EL (cell line): ENCODE data around the gene GALNS.
"Not testable (repeated sequence)": the region's sequence is repeated elsewhere in the genome, so short reads cannot be mapped to it uniquely, and the experiment has no call there.

Experiments
- DNase-seq: peaks from one replicate; pipeline ENCODE4 v3.0.0-alpha.2; 2016

Gene GALNS

GRCh38 chr16:88834670-88835069 is 22.1 kb downstream of the GALNS start:
- no peak for DNase-seq

DNA sequence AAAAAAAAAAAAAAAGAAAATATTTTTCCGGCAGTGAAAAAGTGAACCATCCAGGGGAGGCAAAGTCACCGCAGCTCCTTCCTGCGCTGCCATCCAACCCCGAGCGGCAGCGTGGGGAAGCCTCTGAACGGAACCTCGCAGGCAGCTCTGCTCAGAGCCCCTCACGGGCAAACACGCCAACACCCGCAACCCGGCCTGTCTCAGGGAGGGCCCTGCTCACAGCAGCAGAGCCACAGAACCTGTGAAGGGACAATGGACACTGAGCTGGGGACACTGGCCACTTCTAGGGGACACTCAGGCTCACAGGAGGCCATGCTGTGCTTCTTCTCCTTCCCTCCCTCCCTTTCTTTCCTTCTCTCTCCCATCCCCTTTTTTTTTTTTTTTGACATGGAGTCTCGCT is 23.7 kb downstream of the GALNS start:
- DNase-seq, result no peak

DNA sequence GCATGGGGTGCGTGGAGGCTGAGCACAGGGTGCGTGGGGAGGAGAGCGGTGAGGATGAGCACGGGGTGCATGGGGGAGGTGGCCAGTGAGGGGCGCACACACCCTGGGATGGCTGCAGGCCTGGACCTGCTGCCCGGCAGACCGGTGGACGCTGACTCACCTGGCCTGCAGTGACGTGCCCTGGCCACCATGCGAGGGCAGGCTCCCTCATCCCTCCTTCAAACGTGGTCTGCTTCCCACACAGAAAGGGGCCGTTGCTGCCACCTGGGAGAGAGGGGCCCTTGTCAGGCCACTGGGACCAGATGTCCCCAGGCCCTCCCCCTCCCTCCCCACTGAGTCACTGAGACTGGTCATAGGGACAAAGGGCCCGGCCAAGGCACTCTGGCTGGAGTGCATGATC is 24.9 kb downstream of the GALNS start:
- no peak for DNase-seq

DNA sequence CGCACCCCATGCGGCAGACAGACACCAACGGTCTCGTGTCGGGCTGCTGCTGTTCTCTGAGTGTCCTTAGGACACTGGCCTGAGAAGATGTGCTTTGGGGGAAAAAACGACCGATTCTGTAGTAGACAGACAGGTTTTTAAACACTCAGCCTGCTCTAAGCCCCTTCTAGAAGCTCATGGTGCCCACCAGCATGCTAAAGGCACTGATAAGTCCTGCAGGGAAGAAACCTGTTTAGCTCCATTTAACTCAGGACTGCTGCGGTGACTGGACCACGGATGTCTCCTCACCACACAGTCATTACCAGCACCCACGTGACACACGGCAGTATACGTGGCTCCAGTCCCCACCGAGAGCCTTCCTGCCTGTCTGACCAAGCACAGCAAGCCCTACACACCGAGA is 26.0 kb downstream of the GALNS start:
- DNase-seq, result no peak

DNA sequence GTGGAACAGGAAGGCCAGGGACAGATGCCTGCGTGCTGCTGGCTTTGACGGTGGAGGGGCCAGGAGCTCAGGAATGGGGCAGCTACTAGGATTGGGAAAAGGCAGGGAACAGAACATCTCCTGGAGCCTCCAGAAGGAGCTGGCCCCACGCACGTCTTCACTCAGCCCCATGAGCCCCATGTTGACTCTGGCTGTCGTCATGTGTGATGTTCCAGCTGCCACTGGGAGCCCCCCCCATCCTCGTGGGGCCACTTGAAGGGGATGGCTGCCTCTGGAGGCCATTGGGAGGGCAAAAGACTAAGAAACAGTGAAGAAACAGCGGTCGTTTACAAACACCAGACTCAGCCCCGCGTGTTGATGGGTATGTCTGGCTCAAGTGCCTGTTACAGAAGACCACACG is 26.5 kb downstream of the GALNS start:
- DNase-seq, result no peak

- DNase-seq, result no peak
Observed at GRCh38 chr16:88828711-88829110, 28.0 kb downstream of the GALNS start.

DNA sequence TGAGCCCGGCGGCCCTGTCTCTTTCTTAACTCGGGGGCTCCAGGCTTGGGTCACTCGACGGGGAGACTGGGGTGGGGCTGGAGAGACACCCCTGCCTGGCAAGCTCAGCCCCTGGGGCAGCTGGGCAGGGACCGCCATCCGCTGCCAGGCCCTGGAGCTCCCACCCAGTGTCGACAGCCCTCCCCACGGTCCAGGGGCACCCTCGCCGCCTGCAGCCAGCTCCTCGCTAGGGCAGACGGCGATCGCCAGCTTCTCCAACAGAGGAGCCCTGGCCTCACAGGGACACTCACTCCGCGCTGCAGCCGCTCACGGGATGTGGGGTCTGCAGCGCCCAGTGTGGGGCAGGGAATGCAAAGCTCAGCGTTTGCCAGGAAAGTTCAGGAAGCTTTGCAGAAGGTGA is 29.0 kb downstream of the GALNS start:
- DNase-seq, result no peak

DNA sequence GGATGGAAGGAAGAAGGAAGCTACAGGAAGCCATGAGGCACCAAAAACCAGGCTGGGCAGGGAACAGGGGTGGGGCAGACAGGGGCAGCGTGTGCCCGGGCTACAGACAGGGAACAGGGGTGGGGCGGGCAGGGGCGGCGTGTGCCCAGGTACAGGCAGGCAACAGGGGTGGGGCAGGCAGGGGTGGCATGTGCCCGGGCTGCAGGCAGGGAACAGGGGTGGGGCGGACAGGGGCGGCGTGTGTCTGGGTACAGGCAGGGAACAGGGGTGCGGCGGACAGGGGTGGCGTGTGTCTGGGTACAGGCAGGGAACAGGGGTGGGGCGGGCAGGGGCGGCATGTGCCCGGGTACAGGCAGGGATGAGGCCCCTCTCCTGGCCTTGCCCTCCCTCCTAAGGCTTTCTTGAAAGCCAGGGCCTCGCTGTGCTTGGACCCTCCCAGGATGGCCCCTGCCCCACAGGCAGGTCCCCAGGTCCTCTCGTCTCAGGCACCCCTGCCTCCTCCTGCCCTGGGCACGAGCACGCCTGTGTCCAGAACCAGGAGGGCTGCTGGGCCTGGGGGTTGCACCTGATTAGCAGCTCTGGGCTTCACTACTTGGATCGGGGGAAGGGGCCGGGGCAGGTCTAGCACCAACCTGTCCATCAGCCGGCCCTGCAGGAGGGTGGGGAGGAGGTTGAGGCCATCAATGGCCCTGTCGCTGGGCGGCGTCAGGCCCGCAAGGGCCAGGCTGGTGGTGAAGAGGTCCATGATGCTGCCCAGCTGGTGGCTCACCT is 30.5 kb downstream of the GALNS start:
- DNase-seq, result no peak

GRCh38 chr16:88825146-88825545 is 31.6 kb downstream of the GALNS start:
- DNase-seq, result no peak

GRCh38 chr16:88824256-88825077 is 32.3 kb downstream of the GALNS start:
- DNase-seq, result no peak

DNA sequence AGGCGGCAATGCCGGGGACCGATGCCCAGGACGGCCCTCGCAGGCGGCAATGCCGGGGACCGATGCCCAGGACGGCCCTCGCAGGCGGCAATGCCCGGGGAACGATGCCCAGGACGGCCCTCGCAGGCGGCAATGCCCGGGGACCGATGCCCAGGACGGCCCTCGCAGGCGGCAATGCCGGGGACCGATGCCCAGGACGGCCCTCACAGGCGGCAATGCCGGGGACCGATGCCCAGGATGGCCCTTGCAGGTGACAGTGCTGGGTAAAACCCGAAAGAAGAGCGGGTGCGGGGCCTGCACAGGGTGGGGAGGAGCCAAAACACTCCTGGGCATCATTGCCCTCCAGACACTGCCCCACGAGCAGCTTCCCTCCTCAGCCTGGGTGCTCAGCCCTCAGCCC is 33.1 kb downstream of the GALNS start:
- not testable (repeated sequence) for DNase-seq

GRCh38 chr16:88822281-88823040 is 34.3 kb downstream of the GALNS start:
- no peak for DNase-seq

DNA sequence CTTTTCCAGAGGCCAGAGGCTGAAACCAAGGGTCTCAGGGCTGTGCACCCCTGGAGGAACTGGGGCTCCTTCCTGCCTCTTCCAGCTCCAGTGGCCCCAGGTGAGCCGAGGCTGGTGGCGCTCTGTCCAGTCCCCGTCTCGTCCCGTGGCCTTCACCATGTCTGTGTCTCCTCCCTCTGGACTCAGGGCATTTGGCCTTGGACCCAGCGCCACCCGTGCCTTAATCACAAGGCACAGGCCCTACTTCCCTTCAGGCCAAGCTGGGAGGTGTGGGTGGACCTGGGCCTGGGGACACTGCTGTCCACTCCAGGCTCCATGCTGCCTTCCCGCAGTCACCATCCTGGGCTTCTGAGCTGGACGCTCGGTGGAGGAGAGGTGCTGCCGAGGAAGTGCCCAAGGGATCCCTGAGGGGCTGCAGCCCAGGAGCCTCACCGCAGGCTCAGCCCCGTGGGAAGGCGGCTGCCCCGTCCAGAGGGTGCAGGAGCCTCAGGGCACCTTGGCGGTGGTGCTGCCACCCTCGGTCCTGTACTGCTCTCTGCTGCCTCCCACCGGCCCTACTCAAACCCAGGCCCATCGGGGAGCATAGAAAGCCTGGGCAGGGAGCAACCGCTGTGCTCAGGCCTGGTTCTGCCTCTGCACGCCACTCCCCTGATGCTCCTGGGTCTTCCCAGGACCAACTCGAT is 35.4 kb downstream of the GALNS start:
- DNase-seq, result no peak

GRCh38 chr16:88820385-88821025 is 36.2 kb downstream of the GALNS start:
- no peak for DNase-seq

- no peak for DNase-seq
Observed at GRCh38 chr16:88819126-88819525, 37.6 kb downstream of the GALNS start.

DNA sequence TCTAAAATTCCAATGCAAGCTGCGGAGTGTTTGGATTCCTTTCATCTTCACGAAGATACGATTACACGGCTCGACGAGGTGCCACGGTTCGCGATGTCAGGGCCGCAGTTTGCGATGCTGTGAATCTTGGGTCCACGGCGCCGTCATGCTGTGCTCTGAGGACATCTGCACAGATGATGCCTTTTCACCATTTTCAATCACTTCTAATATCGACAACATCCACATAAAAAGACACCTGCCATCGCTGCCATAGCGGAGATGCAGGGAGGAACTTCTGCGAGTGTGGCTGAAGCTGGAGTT is 38.2 kb downstream of the GALNS start:
- DNase-seq, result no peak

DNA sequence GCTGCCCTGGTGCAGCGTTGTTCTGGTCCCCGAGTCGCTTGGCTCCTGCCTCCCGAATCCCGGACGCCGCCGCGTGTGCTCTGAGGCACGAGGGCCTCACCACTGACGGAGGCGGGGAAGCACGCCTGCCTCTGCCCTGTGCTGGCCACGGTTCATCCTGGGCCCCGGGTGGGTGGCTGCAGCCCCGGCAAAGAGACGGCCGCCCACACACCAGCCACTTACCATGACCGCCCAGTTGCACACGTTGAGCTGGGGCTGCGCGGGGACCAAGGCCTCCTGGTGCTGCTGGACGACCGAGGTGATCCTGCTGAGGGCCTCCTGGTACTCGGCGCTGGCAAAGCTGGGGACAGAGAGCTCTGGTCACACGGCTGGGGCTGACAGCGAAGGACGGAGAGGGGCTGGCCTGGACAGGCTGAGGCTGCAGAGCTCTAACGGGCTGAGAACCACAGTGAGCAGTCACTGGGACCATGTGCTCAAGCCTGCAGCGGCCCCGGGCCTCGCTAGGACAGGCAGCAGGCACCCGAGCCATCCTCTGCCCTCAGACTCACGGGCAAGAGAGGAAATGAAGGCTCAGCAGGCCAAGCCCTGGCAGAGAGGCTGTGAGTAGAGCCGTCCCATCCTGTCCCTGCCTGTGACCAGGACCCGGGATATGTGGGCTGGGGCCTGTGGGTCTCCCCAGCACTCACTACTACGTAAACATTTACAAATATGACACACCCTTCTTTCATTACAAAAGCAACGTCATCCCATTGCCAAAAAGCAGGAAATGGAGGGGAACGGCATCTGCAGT is 38.8 kb downstream of the GALNS start:
- no peak for DNase-seq

DNA sequence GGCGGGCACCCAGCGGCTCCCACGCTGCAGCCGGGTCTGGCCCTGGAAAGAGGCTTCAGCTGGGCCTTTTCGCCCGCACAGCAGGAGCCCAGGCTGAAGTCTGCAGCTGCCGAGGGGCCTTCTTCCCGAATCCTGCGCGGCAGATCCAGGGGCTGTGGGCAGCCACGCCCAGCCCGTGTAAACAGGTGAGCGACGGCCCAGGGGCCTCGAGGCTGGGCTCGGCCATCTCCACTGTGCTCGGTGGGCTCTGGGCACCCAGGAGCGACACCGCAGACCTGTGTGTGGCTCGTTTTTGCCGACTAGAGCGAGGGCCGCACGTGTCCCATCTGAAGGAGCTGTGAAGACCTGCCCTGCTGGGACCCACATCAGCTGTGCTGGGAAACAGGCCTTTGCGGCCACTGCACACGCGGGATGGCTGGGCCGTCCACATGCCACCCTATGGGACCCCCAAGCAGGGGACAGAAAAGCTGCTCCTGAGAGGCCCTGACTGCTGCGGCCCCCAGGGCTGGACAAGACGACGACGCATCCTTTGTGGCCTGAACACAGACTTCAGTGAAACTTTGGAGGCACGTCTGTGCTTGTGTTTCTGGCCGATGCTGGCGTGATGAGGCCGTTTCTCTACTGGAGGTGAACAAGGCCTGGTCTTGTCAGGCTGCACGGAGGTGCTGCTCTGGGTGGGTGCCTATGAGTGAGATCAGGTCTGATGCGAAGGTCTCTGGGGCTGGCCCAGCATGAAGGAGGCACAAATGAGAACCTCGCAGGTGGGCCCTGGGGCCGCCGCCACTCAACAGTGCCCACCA is 39.8 kb downstream of the GALNS start:
- no peak for DNase-seq

DNA sequence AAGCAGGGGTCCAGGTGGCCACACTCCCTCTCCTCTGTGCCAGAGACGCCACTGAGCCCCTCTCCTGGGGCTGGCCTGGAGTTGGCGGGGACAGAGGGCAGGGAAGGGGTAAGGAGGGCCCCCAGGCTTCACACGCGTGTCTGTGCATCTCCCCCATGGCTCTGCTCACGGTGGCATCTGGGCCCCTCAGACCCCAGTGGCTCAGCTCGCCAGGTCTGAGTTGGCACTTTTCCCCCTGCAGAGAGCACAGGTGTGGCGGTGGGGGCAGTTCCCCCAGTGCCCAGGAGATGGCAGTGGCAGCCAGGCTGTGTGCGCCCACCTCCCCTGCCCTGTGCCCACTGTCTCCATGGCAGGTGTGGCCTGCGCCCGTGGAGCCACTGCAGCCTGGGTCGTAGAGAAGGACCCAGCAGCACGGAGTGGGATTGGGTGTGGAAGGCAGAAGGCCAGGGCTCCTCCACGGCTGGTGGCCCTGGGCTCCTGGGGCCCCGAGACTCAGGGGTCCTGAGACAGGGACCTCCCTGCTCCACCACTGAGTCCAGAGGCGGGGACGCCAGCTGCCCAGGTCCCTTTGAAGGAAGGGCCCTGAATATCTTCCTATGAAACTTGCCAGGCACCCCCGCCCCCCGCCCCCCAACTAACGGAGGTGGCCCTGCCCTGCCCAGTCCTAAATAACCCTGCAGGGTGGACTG is 40.7 kb downstream of the GALNS start:
- DNase-seq, result no peak

DNA sequence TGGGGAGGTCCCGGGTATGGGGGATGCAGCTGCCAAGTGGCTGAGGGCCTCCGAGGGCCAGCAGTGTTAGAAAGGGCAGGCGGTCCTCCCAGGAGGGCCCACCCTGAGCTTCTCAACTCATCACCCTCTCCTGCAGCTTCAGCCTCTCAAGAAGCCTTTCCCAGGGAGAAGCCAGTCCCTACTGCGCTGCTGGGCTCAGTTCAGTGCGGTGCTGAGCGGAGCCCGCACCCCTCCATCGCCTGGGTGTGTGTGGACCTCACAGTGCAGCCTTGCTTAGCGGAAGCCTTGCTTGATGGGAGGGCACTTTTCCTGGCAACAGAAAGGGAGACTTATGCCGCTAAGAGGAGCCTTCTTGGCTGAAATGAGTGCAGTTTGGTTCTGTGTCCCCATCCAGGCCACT is 41.5 kb downstream of the GALNS start:
- no peak for DNase-seq

DNA sequence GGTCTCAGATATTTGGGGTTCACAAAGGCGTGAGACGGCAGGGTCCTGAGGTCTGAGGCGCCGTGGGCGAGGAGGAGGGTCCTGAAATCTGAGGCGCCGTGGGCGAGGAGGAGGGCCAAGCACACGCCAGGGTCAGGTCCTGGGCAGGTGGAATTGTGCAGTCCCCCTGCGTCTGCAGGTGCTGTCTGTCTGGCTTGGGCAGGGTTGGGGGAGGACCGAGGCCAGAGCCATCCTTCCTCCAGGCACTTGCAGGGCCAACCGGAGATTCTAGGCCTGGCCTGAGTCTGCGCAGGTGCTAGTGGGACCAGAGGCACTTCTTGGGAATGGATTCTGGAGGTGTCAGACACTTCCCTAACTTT is 42.6 kb downstream of the GALNS start:
- no peak for DNase-seq
